ENCODE results near the gene SDC3.

Gene SDC3

GRCh38 chr1:30919025-30919881, 10.7 kb upstream of the SDC3 start:
- TF ChIP-seq TAF1 (IDR thresholded peaks at IDR 0.05; ENCODE audit: borderline replicate concordance, insufficient read depth, low read length) (no peak), SIN3A (IDR thresholded peaks at IDR 0.05; ENCODE audit: borderline replicate concordance, insufficient read depth, low read length) (no peak), REST (IDR thresholded peaks at IDR 0.05; ENCODE audit: insufficient read depth in 1 of 2, low read depth in 2 of 2, low read length in 2 of 2) (no peak), POLR2AphosphoS5 (IDR thresholded peaks at IDR 0.05; ENCODE audit: low read depth, low read length) (no peak)

- TF ChIP-seq FOXP2 (optimal IDR thresholded peaks at IDR 0.05; ENCODE audit: borderline replicate concordance, extremely low read depth, extremely low read length, insufficient read depth), result no peak
- TF ChIP-seq POLR2AphosphoS5 (IDR thresholded peaks at IDR 0.05; ENCODE audit: low read depth, low read length), result no peak
- no peak for TF ChIP-seq REST (IDR thresholded peaks at IDR 0.05; ENCODE audit: insufficient read depth in 1 of 2, low read depth in 2 of 2, low read length in 2 of 2)
- no peak for TF ChIP-seq SIN3A (IDR thresholded peaks at IDR 0.05; ENCODE audit: borderline replicate concordance, insufficient read depth, low read length)
- TF ChIP-seq TAF1 (IDR thresholded peaks at IDR 0.05; ENCODE audit: borderline replicate concordance, insufficient read depth, low read length), result no peak
These were observed 7.7 kb upstream of the SDC3 start for GRCh38 chr1:30916296-30916695.

GRCh38 chr1:30915491-30916230, 7.1 kb upstream of the SDC3 start:
- TF ChIP-seq FOXP2 (optimal IDR thresholded peaks at IDR 0.05; ENCODE audit: borderline replicate concordance, extremely low read depth, extremely low read length, insufficient read depth), result no peak
- no peak for TF ChIP-seq POLR2AphosphoS5 (IDR thresholded peaks at IDR 0.05; ENCODE audit: low read depth, low read length)
- TF ChIP-seq TAF1 (IDR thresholded peaks at IDR 0.05; ENCODE audit: borderline replicate concordance, insufficient read depth, low read length), result no peak
- no peak for TF ChIP-seq REST (IDR thresholded peaks at IDR 0.05; ENCODE audit: insufficient read depth in 1 of 2, low read depth in 2 of 2, low read length in 2 of 2)
- no peak for TF ChIP-seq SIN3A (IDR thresholded peaks at IDR 0.05; ENCODE audit: borderline replicate concordance, insufficient read depth, low read length)

GRCh38 chr1:30914931-30915330, 6.4 kb upstream of the SDC3 start:
- TF ChIP-seq TAF1 (IDR thresholded peaks at IDR 0.05; ENCODE audit: borderline replicate concordance, insufficient read depth, low read length), result no peak
- TF ChIP-seq FOXP2 (optimal IDR thresholded peaks at IDR 0.05; ENCODE audit: borderline replicate concordance, extremely low read depth, extremely low read length, insufficient read depth), result no peak
- TF ChIP-seq POLR2AphosphoS5 (IDR thresholded peaks at IDR 0.05; ENCODE audit: low read depth, low read length), result no peak
- no peak for TF ChIP-seq SIN3A (IDR thresholded peaks at IDR 0.05; ENCODE audit: borderline replicate concordance, insufficient read depth, low read length)
- no peak for TF ChIP-seq REST (IDR thresholded peaks at IDR 0.05; ENCODE audit: insufficient read depth in 1 of 2, low read depth in 2 of 2, low read length in 2 of 2)

All from PFSK-1 (cell line).